Stimulated activated CD8-positive, alpha-beta memory T cell treated with anti-CD3 and anti-CD28 coated beads, Interleukin-12 subunit alpha, Interleukin-12 subunit beta, amount 100 ng/mL, for 24 hours (primary cell): Measurements from ENCODE around the gene ADPRM.
A peak's percentile ranks its signal among the peaks of the same experiment; 100 is the strongest.
"Not testable (repeated sequence)": the region's sequence is repeated elsewhere in the genome, so short reads cannot be mapped to it uniquely, and the experiment has no call there.

Experiments
- DNase-seq: peaks from one replicate; pipeline ENCODE4 v3.0.0-alpha.2; 2020; ENCODE audit errors: extremely low read depth

ADPRM gene

GRCh38 chr17:10697092-10698081 lies at the start of gene ADPRM, which contains the start of gene SCO1:
ADPRM (plus strand) TSS chr17:10697594; CDS start chr17:10704927, 7,333 bp downstream.
SCO1 (minus strand) TSS chr17:10697533; CDS start chr17:10697507, 26 bp downstream.
- DNase-seq = peak; percentile 80

GRCh38 chr17:10648381-10648780 lies 49.0 kb upstream of the ADPRM start:
- DNase-seq = no peak

- DNase-seq = no peak
Observed at GRCh38 chr17:10648956-10649355, 48.4 kb upstream of the ADPRM start.

- DNase-seq = no peak
Observed at GRCh38 chr17:10649602-10650001, 47.8 kb upstream of the ADPRM start.

- no peak for DNase-seq
Observed at GRCh38 chr17:10651927-10652326, 45.5 kb upstream of the ADPRM start.

GRCh38 chr17:10652984-10653659 lies 44.3 kb upstream of the ADPRM start:
- DNase-seq = no peak

GRCh38 chr17:10653987-10654386 lies 43.4 kb upstream of the ADPRM start:
- no peak for DNase-seq

GRCh38 chr17:10657148-10657547 lies 40.2 kb upstream of the ADPRM start, which contains the start of gene MYH3:
MYH3 (minus strand) TSS chr17:10657309; CDS start chr17:10655064, 2,245 bp downstream.
- DNase-seq = no peak

GRCh38 chr17:10657879-10658278 lies 39.5 kb upstream of the ADPRM start:
- DNase-seq = no peak

- no peak for DNase-seq
Observed at GRCh38 chr17:10661437-10661836, 36.0 kb upstream of the ADPRM start.

- no peak for DNase-seq
Observed at GRCh38 chr17:10663231-10663630, 34.2 kb upstream of the ADPRM start.

GRCh38 chr17:10664571-10664970 lies 32.8 kb upstream of the ADPRM start:
- DNase-seq = no peak

GRCh38 chr17:10666906-10667305 lies 30.5 kb upstream of the ADPRM start:
- DNase-seq = no peak

GRCh38 chr17:10668775-10669174 lies 28.6 kb upstream of the ADPRM start:
- no peak for DNase-seq

- DNase-seq = no peak
Observed at GRCh38 chr17:10673312-10673711, 24.1 kb upstream of the ADPRM start.

- DNase-seq = no peak
Observed at GRCh38 chr17:10674704-10675103, 22.7 kb upstream of the ADPRM start.

GRCh38 chr17:10681866-10682446 lies 15.4 kb upstream of the ADPRM start:
- no peak for DNase-seq

GRCh38 chr17:10683853-10684252 lies 13.5 kb upstream of the ADPRM start:
- DNase-seq = no peak

GRCh38 chr17:10687499-10687898 lies 9.9 kb upstream of the ADPRM start:
- DNase-seq = no peak

GRCh38 chr17:10695875-10696407 lies 1.5 kb upstream of the ADPRM start:
- not testable (repeated sequence) for DNase-seq

GRCh38 chr17:10698096-10698818 lies 863 bp downstream of the ADPRM start:
- no peak for DNase-seq
